GM19035 (cell line): ENCODE data around the gene GDF11.
A peak's percentile ranks its signal among the peaks of the same experiment; 100 is the strongest.

ENCODE experiments used
- ATAC-seq: cut with Tn5 transposase; IDR thresholded peaks from one replicate; pipeline ENCODE4 v1.9.1; 2021; ENCODE audit not compliant: unreplicated experiment

The GDF11 gene

DNA sequence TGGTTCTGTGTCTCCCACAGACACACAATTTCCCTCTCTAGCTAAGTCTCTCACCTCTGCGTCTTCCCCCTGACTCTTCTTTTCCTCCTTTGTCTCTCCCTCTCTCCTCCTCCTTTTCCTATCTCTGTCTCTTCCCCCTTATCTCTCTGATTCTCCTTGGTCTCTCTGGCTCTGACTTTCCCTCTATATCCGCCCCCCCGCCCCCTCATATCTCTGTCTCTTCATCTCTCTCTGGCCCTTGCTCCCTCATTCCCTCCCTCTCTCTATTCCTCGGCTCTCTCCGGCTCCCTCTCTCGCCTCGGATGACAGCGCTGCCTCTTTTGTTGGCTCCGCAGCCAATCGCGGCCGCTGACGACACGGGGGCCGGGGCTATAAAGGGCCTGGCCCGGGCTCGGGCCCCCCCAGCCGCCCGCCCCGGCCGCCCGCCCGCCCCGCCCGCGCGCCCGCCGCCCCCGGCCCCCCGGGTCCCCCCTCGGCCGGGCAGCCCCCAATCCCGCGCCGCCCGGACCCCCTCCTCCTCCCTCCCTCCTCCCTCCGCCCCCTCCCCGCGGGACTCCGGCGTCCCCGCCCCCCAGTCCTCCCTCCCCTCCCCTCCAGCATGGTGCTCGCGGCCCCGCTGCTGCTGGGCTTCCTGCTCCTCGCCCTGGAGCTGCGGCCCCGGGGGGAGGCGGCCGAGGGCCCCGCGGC lies at the start of gene GDF11:
GDF11 (plus strand) TSS at position 404 of the 687 bp plus-strand sequence; CDS start at position 599, 195 bp downstream.
- ATAC-seq = peak; percentile 42

DNA sequence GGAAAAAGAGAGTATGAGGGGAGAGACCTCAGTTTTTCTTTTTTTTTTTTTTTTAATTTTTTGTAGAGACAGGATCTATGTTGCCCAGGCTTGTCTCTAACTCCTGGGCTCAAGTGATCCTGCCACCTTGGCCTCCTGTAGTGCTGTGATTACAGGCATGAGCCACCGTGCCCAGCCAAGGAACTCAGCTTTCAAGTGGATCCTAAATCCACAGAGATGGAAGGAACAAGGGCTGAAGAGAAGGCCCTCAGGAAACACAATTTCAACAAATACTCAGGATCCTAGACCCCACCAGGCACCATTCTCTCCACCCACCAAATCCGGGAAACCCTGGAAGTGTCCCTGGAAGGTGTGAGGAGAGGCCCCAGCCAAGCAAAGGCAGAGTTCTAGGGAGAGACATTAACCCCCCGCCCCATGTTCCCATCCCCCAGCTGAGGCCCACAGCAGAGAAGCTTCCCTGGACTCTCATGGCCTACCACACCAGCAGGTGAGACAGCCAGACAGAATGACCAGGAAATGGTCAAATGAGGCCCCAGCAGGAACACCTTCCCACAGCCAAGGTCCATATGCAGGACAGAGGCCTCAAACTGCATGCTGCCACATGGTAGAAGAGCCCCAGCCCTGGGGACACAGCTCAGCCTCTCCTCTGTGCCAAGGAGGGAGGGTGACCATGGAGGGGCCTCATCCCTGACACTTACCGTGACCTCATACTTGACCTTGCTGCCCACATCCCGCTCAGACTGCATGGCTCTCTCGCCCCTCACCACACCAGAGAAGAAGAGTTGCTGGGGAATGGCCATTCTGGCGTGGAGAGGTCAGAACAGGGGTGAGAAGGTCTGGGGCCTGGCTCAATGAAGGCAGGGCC lies 49.4 kb upstream of the GDF11 start:
- ATAC-seq = no peak

DNA sequence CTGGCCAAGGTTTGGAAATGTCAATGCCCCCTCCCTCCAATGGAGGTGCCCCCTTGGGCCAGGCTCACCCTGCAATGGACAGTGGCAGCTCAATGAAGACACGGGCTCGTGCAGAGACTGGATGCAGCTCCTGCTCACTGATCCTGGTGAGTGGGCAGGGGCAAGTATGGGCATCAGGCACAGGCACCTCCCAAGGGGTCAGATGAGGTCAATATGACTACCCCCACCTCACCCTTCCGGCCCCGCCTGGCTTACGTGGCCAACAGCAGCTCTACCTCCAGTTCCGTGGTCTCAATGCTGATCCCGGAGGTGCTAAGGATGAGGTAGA lies 48.8 kb upstream of the GDF11 start:
- no peak for ATAC-seq

DNA sequence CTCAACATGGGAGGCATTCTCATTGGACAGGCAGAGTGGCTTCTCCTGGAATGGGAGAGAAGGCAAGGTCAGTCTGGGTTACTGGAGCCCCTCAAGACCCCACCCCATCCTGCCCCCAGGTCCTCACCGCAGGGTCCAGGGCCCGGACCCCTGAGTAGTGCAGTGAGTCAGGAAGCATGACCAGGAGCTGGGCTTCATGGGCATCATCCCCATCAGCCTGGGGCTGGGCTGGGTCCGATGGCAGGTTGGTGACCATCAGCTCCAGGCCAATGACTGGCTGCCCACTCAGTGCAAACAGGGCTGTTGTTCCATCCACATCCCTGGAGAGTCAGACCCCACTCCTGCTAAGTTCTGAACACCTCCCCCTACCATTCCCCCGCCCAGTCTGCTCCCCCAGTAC lies 48.3 kb upstream of the GDF11 start:
- ATAC-seq = no peak

DNA sequence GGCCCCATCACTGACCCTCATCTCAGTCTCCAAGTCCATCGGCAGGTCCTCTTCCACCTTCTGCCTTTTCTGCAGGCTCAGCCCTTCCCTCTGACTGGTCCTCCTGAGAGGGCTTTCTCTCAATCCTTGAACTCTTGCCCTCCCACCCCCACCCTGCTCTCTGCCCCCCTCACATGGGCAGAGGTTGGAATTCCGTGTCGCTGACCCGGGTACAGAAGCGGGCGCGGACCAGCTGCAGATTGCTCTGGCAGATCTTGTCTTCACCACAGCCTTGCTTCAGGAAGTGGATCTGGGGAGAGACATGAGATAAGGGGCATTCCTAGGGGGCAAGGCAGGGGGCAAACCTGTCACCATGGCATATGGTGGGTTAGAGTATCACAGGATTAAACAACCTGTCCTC lies 47.6 kb upstream of the GDF11 start:
- no peak for ATAC-seq

DNA sequence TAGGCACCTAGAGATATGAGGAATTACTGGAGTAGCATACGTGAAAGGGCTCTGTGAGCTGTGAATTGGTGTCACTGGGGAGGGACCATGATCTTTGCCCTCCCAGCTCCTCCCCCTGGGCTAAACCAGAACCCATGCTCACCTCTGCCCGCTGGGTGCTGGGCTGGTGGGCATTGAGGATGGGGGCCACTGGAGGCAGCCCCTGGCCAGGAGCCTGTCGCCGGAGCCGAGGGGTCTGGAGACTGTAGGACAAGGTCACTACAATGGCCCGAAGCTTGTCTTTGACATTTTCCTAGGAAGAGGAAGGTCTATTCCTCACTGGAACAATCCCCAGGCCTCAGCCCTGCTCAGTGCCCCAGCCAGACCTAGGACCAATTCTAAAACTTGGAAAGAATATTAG lies 46.8 kb upstream of the GDF11 start:
- no peak for ATAC-seq

DNA sequence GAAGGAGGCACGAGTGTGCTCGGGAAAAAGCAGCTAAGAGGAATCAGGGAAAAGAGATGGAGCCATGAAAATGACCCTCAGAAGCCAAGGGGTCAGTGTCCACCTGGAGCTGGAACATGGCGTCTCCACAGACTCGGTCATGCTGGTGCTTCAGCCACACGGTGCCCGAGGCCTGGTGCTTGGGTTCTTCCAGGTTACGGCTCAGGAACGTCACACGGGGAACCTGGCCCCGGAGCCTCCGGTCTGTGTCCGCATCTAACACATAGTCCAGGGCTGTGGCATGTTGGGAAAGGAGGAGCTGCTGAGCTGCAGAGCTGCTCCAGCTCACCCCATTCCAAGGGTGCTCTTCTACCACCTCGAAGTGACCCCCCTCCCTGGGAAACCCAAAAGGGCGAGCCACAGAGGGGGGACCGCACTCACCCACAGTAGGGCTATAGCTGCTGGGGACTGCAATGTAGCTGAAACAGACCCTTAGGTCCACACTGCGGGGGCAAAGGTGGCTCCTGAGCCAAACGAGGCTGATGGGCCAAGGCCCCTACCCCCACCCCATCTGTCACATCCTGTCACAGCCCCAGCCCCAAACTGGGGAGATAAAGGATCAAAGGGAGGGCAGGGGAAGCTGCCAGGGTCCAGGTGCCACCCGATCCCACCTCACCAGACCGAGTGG lies 46.0 kb upstream of the GDF11 start:
- ATAC-seq = no peak

DNA sequence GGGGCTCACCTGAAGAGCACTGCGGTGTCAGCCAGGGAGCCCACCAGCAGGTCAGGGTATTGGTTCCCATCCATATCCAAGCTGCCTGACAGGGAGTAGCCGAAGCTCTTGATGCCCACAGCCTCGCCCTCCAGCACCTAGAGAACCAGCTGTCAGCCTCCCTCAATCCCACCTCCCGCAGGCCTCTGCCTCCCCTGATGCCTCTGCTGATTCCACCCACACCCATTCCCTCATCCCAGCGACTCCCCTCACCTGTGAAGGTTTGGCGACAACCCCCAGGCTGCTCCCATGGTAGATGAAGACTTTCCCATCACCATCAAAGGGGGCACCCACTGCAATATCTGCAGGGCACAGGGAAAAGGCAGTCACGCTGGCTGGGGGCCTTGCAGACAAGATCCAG lies 45.2 kb upstream of the GDF11 start:
- no peak for ATAC-seq

DNA sequence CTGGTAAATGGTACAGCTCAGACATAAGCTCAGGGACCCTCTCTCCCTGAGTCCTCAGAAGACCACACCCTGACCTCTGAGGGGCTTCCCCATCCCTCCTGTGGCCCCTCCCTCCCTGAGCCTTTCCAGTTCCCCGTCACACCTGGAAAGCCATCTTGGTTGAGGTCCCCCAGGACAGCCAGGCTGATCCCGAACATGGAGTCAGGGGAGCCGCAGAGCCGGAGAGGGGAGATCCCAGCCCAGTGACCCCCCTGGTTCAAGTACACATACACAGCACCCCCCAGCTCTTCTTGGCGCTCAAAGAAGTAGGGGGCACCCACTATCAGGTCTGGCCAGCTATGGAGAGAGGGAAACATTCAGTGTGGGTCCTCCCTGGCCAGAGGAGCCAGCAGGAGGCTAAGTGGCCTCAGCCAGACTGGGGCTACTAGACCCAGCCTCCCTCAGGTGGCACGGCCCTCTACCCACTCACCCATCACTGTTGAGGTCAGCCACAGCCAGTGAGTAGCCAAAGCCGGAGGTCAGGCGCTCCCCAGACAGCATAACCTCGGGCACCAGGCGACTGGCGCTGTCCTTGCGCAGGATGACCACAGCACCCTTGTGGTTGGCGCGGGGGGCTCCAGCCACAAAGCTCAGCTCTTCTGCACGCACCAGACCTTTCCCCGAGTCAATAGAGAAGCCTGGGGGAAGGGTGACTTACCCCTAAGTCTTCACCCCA lies 44.5 kb upstream of the GDF11 start:
- no peak for ATAC-seq

DNA sequence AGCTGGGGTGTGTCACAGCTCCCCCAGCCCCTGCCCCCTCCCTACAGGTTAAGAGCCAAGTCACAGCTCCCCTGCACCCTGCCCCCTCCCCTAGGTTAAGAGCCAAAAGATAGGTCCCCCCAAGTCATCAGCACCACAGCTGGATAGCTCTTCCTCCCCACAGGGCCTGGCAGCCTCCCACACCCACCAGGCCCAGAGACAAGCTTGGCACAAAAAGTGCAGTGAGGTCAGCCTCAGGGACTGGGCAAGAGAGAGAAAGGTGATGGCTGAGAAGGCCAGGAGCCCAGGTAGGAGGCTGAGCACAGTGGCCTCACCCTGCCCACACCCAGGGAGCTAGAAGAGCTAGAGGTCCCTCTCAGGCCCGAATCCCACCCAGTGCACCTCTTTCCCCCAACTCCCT lies 44.0 kb upstream of the GDF11 start:
- no peak for ATAC-seq

DNA sequence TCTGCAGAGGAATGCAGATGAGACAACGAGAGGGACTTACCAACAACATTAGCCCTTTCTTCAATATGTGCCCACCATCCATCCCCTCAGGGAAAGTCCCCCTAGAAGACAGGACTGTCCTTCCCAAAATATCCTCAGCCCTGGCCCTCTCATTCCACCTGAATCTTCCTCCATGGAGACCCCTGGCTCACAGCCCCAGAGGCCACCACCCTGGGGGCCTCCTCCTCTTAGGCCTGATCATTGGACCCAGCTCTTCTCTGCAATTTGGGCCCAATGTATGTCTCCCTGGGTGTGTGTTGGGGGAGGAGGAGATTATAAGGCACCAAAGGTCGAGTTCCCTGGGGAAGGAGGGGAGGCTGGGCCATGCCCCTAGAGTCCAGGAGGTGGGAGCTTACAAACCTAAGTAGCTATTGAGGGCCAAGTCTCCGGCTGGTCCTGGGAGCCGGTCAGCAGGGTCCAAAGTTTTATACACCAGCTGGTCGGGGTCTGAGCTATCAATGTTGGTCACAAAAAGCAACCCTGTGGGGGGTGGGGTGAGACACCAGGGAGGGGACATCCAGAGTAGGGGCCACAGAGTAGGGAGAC lies 43.4 kb upstream of the GDF11 start:
- no peak for ATAC-seq

DNA sequence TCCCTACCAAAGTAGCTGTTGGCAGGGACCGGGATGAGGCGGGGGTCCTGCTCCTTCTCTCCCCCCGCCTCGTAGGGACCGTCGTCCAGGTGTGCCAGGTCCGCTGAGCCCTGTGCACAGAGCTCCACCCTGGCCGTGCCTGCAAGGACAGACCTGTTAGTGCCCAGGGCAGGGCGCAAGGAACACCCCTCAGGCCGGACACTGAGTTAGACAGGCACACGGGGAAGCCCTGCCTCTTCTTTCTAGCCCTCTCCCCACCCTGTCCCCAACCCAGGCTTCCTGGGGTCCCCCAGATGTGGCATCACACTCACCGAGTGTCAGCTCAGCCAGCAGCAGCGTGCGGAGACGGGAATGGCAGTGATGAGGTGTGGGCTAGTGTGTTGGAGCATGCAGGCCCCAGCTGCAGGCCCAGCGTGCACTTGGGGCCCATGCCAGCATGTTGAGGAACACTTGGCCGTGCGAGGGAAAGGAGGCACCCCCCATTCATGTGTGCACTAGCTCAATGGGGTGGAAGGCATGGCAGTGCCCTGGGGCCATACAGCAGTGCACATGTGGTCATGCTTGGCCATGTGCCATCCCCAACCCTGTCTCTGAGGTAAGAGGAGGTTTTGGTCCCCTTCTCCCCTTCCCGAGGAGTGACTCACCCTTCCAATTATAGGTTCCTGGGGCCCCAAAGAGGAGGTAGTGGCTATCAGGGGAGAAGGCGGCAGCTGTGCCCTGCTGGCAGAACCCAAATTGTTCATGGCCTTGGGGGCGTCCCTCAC lies 42.5 kb upstream of the GDF11 start:
- ATAC-seq = no peak

DNA sequence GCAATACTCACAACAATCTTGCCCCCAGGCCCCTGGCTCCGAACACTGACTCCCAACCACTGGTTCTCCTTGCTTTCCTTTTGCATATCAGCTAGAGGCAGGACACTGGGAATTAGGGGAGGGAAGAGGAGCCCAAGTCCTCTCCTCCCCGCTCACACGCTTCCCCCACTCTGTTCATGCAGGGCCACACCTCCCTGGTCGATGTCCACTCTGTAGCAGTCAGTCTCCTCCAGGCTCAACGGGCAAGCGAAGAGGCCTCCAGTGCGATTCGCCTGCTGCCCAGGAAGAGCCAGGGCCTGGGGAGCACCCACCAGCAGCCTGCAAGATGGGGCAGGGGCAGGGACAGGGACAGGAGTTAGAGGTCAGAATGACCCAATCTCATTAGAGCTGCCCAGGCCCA lies 40.1 kb upstream of the GDF11 start:
- ATAC-seq = no peak

DNA sequence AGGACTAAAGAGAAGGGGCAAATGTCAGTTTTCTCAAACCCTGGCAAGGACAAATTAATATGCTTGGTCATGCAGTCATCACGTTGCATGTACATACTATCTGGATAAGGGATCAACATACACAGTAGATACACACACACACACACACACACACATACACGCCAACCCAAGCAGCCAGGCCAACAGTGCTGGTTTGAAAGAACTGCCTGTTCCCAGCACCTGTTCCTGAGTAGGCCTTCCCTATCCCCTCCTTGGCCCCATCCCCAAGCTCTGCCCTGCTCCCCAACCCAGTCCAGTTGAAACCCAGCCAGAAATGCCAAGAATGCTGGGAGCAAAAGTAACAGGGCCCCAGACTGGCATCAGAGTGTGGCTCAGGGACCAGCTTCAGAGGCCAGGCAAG lies 39.6 kb upstream of the GDF11 start:
- no peak for ATAC-seq

DNA sequence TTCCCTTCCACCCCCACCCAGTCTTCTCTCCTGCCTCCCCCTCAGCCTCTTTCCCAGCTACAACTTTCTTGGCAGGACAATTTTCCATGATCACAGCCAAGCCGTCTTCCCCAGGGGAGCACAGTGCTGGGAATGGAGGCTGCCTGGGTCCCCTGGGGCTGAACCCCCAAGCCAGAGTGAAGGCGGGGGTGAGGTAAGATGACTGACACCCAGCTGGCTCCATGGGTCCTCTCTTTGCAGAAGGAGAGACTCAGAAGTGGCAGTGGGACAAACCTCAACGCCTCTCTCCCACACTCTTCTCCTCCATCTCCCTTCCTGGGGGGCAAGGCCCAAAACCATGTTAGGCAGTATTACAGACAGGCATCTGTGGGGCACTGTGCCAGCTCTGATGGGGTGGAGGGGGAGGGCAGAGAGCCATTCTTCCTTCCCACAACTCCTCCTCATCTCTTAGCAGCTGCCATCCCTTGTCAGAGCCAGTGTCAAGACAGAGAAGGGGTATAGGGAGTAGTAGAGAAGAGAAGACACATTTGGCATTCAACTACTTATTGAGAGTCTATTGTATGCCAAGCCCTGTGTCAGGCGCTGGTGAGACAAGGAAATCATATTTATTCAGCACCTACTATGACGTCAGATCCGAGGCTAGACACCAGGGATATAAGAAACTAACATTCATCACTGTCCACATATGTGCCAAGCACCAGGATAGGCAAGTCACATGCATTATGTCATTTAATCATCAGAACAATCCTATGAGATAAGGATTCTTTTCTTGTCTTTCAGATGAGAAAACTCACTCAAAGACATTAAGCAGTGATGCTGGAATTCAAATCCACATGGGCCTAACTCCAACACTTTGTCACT lies 38.8 kb upstream of the GDF11 start:
- no peak for ATAC-seq

DNA sequence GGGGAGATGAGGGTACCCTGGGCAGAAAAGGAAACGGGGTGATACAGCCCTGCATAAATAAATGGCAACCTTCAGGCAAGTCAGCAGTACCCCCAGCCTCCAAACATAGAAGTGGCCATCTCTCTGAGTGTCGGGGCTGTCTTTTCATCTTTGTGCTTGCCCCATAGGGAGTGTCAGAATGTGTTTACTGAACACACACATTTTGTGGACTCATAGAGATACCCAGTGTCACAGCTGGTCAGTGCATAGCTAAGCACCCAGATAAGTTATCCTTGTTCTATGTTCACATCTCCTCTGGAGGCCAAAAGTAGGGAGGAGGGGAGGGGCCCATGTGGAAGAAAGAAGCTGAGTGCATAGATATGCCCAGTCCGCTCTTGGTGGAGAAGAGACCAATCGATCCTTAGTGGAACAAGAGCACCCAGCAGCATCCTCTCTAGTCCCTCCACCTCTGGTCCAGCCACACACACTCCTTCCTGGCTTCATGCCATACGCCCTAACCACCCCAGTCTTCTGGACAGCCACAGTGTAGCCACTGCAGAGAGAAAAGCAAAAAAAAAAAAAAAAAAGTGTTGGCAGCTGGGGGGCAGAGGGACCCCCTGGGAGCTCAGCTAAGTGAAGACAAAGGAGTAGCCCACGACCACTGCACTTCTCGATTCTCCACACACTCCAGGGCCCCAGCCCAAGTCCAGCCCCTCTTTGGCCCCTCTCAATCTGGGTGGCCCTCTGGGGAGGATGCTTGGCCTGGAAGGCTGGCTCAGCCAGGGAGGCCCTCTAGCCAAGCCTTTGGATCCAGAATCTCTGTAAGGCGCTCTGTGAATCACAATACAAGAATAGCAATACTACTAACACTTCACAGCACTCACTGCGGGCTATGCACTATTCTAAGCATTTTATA lies 37.9 kb upstream of the GDF11 start:
- no peak for ATAC-seq

DNA sequence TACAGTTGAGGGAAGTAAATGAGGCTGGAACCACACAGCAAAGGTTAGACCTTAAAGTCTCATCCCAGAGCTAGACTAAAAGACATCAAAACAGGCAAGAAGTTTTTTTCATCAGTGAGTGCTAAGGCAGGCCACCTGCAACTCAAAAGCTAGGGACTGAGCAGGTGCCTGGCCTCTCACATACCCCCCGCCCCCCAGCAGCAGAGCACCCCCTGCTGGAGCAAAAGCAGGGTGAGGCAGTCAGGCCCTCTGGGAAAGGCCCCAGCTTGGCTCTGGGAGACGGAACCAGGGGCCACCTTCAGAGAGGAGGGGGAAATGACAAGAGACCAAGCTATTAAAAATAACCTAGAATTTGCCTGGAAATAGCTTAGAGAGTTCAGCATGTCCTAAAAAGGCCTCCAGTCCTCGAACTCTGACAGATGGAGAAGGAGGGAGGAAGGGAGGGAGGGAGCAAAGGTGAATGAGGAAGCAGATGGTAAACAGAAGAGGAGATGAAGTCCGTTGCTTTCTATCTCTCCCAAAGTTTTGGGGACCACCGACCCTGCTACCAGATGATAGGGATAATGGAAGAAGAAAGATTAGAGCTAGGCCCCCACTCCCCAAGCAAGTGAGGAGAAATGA lies 37.0 kb upstream of the GDF11 start:
- ATAC-seq = no peak
